K562 (cell line): ENCODE measurements around the gene ZCCHC17. TPM values are rescaled to one million over a fixed set of nuclear protein-coding genes. Genes with fewer than 3 reads are reported as not detected.

Source experiments
- ATAC-seq: fragments of 200-7000 bp; cut with Tn5 transposase; 3 replicates; pipeline ENCODE4 v1.9.1; 2020; ENCODE audit warnings: moderate library complexity
- BruUV-seq: library from RNA; stranded (reverse); fragments of 400-500 nt; replicated peaks from 2 replicates; lab custom pipeline; 2021; lab: Mats Ljungman, UMichigan
- CTCF ChIA-PET: fragments of 300-600 bp; formaldehyde crosslinking; extraction: SDS; loops from one replicate; lab custom pipeline; 2021; ENCODE audit warnings: low intra/inter-chr PET ratio; lab: Yijun Ruan, JAX
- POLR2A ChIA-PET: fragments of 300-600, 350-650 bp; sonication (Branson Sonifier 250); formaldehyde crosslinking; extraction: SDS; loops from one replicate; lab custom pipeline; 2021; ENCODE audit warnings: antibody characterized with exemption, inconsistent platforms; lab: Yijun Ruan, JAX
- DNase-seq, 4 experiments: peaks; one replicate each; pipeline versions ENCODE4 v3.0.0 to v3.0.0-alpha.2; 2011 to 2018; ENCODE audit warnings: low spot score in 3 of 4, mixed read lengths in 3 of 4; ENCODE audit errors: extremely low read depth in 1 of 4
- FAIRE-seq: peaks from 2 replicates; lab custom pipeline; 2011; peaks lifted over from hg19 to GRCh38; lab: Jason Lieb, UNC
- H2AFZ ChIP-seq: 2 replicates; pipeline ENCODE4 v1.6.0; 2011; ENCODE audit warnings: low read depth, low read length, control low read depth, inconsistent platforms
- H3K27ac ChIP-seq: fragments of 200-600 bp; 3 replicates; pipeline ENCODE4 v1.8.0; 2011; ENCODE audit warnings: low read depth, mild to moderate bottlenecking, control low read depth, inconsistent platforms, low read length, moderate library complexity, mixed read lengths; ENCODE audit errors: extremely low read depth
- H3K27me3 ChIP-seq, 2 experiments: fragments of 300-600 bp in 1 of 2; 2 replicates in 1 of 2; 3 replicates in 1 of 2; pipeline versions ENCODE4 v1.6.0 to v1.8.0; 2011; ENCODE audit warnings: inconsistent platforms in 2 of 2, low read length in 2 of 2, mild to moderate bottlenecking in 1 of 2, mixed read lengths in 1 of 2, moderate library complexity in 1 of 2; ENCODE audit not compliant: control insufficient read depth in 2 of 2, insufficient read depth in 2 of 2
- H3K36me3 ChIP-seq: fragments of 300-600 bp; 3 replicates; pipeline ENCODE4 v1.8.0; 2011; ENCODE audit warnings: mild to moderate bottlenecking, low read length, inconsistent platforms; ENCODE audit not compliant: control insufficient read depth, insufficient read depth
- H3K4me1 ChIP-seq, 2 experiments: fragments of 200-600 bp in 1 of 2; replicated peaks in 1 of 2; 2 replicates in 1 of 2; 3 replicates in 1 of 2; pipeline versions ENCODE4 v1.5.1 to v1.8.0; 2011; ENCODE audit warnings: inconsistent platforms in 2 of 2, low read length in 2 of 2, mild to moderate bottlenecking in 1 of 2, mixed read lengths in 1 of 2, moderate library complexity in 1 of 2; ENCODE audit not compliant: control insufficient read depth in 2 of 2, insufficient read depth in 2 of 2
- H3K4me2 ChIP-seq: 2 replicates; pipeline ENCODE4 v1.6.1; 2011; ENCODE audit warnings: low read length, control low read depth, inconsistent platforms, mixed read lengths; ENCODE audit not compliant: insufficient read depth
- H3K4me3 ChIP-seq: fragments of 200-600 bp; sonication (generic), shearing (Covaris generic); 2 replicates; pipeline ENCODE4 v1.5.1; 2016; ENCODE audit warnings: control low read depth, inconsistent platforms
- H3K79me2 ChIP-seq: fragments of 200-600 bp; 3 replicates; pipeline ENCODE4 v1.8.0; 2011; ENCODE audit warnings: low read length, inconsistent platforms; ENCODE audit not compliant: control insufficient read depth, insufficient read depth
- H3K9ac ChIP-seq, 2 experiments: 2 replicates each; pipeline versions ENCODE4 v1.6.0 to v1.6.1; 2011; ENCODE audit warnings: low read depth in 2 of 2, low read length in 2 of 2, control low read depth in 1 of 2, inconsistent platforms in 1 of 2, mild to moderate bottlenecking in 1 of 2, mixed read lengths in 1 of 2; ENCODE audit not compliant: insufficient read depth in 1 of 2
- H3K9me1 ChIP-seq: one replicate; pipeline ENCODE4 v1.6.0; 2011; ENCODE audit warnings: inconsistent platforms, mild to moderate bottlenecking, low read length, moderate library complexity; ENCODE audit not compliant: control insufficient read depth, insufficient read depth
- H3K9me3 ChIP-seq: replicated peaks from 2 replicates; pipeline ENCODE4 v1.5.1; 2011; ENCODE audit warnings: low read depth, low read length, inconsistent platforms; ENCODE audit not compliant: control insufficient read depth, insufficient read depth
- H4K20me1 ChIP-seq: replicated peaks from 2 replicates; pipeline ENCODE4 v1.6.1; 2011; ENCODE audit warnings: low read length, inconsistent platforms, mixed read lengths; ENCODE audit not compliant: control insufficient read depth, insufficient read depth
- CTCFL ChIP-seq: IDR thresholded peaks from 2 replicates; pipeline ENCODE4 v1.6.1; 2011; ENCODE audit warnings: borderline replicate concordance, low read depth, mild to moderate bottlenecking, moderate library complexity, low read length; ENCODE audit not compliant: insufficient read depth, poor library complexity, severe bottlenecking
- EGR1 ChIP-seq: fragments of 450-650 bp; conservative IDR thresholded peaks from 2 replicates; pipeline ENCODE4 v1.6.1; 2017; ENCODE audit warnings: mild to moderate bottlenecking
- L3MBTL2 ChIP-seq: fragments of 450-650 bp; IDR thresholded peaks from 2 replicates; pipeline ENCODE4 v1.6.1; 2016; ENCODE audit warnings: mild to moderate bottlenecking, moderate library complexity
- LCOR ChIP-seq: sonication (generic); formaldehyde crosslinking; IDR thresholded peaks from 2 replicates; pipeline ENCODE4 v1.8.0; 2022; ENCODE audit warnings: mild to moderate bottlenecking, missing genetic modification reagents
- NCOA6 ChIP-seq: fragments of 450-650 bp; IDR thresholded peaks from 2 replicates; pipeline ENCODE4 v1.6.1; 2017; ENCODE audit warnings: mild to moderate bottlenecking
- NFRKB ChIP-seq: fragments of 450-650 bp; IDR thresholded peaks from 2 replicates; pipeline ENCODE4 v1.6.1; 2016; ENCODE audit warnings: low read depth
- RBBP5 ChIP-seq: fragments of 200-600 bp; sonication (generic); IDR thresholded peaks from 2 replicates; pipeline ENCODE4 v1.6.1; 2012; ENCODE audit warnings: borderline replicate concordance, mild to moderate bottlenecking, low read length, control low read depth, inconsistent platforms; ENCODE audit not compliant: insufficient read depth, poor library complexity, severe bottlenecking
- ZFP36 ChIP-seq: fragments of 150-350 bp; IDR thresholded peaks from 2 replicates; pipeline ENCODE4 v1.6.1; 2018; ENCODE audit warnings: low read length, low read depth; ENCODE audit not compliant: partially characterized antibody
- WGBS: fragments of 100-300 bp; shearing (Covaris generic); methylation state at CpG from one replicate; pipeline ENCODE4 v1.1.6; 2016; ENCODE audit warnings: low coverage, mixed read lengths; ENCODE audit not compliant: insufficient coverage; ENCODE audit errors: missing lambda C conversion rate; 5-methylcytosine and 5-hydroxymethylcytosine counted together
- in situ Hi-C: fragments of 300-500 bp; cut with MboI; formaldehyde crosslinking; loops from 4 replicates; pipeline ENCODE4 v1.15.0; 2018; ENCODE audit warnings: inconsistent platforms, mixed read lengths
- intact Hi-C: fragments of 100-400 bp; cut with micrococcal nuclease; formaldehyde crosslinking; loops from 2 replicates; pipeline ENCODE4 v1.14.2; 2022
- polyA plus RNA-seq, 8 experiments: library from polyadenylated mRNA; depleted of rRNA in 4 of 8; stranded (reverse) in 5 of 8; unstranded in 3 of 8; fragments of >200 nt; fragmentation: Nextera tagmentation in 2 of 8; fragmentation: Illumina TruSeq in 1 of 8; extraction: Ambion mirVana in 2 of 8; extraction: Trizol in 1 of 8; gene quantifications; 2 replicates each; pipeline versions ENCODE4 v1.2.1 to v1.2.3, GENCODE V29; 2011 to 2014; ENCODE audit warnings: inconsistent platforms in 1 of 8, missing spikeins in 1 of 8
- total RNA-seq, 7 experiments: library from RNA; depleted of rRNA in 6 of 7; stranded (reverse); fragments of >200 nt in 6 of 7; fragmentation: Illumina TruSeq in 2 of 7; extraction: Trizol in 2 of 7; gene quantifications; 2 replicates each; pipeline versions ENCODE4 v1.2.1 to v1.2.3, GENCODE V29; 2011 to 2021; ENCODE audit warnings: low replicate concordance in 1 of 7
- TF ChIP-seq, protein P1 (sequence below), 2 experiments: fragments of 450-650 bp in 1 of 2; sonication (generic) in 1 of 2; formaldehyde crosslinking in 1 of 2; IDR thresholded peaks in 1 of 2; conservative IDR thresholded peaks in 1 of 2; 2 replicates each; pipeline versions ENCODE4 v1.6.1 to v1.8.1; 2016 to 2023; ENCODE audit warnings: mild to moderate bottlenecking in 2 of 2, moderate library complexity in 2 of 2, inconsistent platforms in 1 of 2, missing genetic modification reagents in 1 of 2
- TF ChIP-seq, protein P2 (sequence below): sonication (generic); formaldehyde crosslinking; IDR thresholded peaks from 2 replicates; pipeline ENCODE4 v1.4.0; 2020; ENCODE audit warnings: mild to moderate bottlenecking, missing genetic modification reagents

Gene ZCCHC17
- total and polyA plus RNA-seq, 9 of the 15 experiments (the other 6 are each of a cell fraction or from before 2014, with no cell fraction given) = 46.9 to 150 (median 74.7) TPM

- no peak for DNase-seq
- Histone ChIP-seq H3K27ac (no peak overlapping the region), H3K4me2 (no peak overlapping the region), H3K36me3 (no peaks in the 10 kb centered on the region), H3K4me3 (no peak overlapping the region), H3K79me2 (no peaks in the 10 kb centered on the region), H2AFZ (no peak overlapping the region), H3K27me3 (peaks cover 20 to 47% of the 10 kb centered on the region in 2 experiments; a peak in 4 of 5 replicates), H3K9ac (no peak overlapping the region), H4K20me1 (peaks cover 12% of the 10 kb centered on the region), H3K9me1 (no peaks in the 10 kb centered on the region), H3K9me3 (no peaks in the 10 kb centered on the region), H3K4me1 (no peaks in the 10 kb centered on the region)
- CTCF ChIA-PET = no interaction called here
- TF ChIP-seq ZFP36 (no peak), EGR1 (peak; percentile 32)
- TF ChIP-seq, protein P1, sequence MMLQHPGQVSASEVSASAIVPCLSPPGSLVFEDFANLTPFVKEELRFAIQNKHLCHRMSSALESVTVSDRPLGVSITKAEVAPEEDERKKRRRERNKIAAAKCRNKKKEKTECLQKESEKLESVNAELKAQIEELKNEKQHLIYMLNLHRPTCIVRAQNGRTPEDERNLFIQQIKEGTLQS (IDR thresholded peaks at IDR 0.05) = peak; percentile 51
- TF ChIP-seq, protein P1 (CRISPR knock-in tag; conservative IDR thresholded peaks at IDR 0.05) = no peak
- POLR2A ChIA-PET = no interaction called here
- in situ Hi-C loops = no loop called here
- intact Hi-C loops = no loop called here
- 2% methylated on average over 10 of the region's 10 CpGs for WGBS
- no peak for ATAC-seq
- FAIRE-seq = no peak
- no TSS peak for BruUV-seq
These were observed 90.8 kb downstream of the ZCCHC17 start for GRCh38 chr1:31387612-31388011.

GRCh38 chr1:31389616-31390015, 92.8 kb downstream of the ZCCHC17 start:
- ATAC-seq = no peak
- H4K20me1 ChIP-seq = peaks cover 8% of the 10 kb centered on the region
- WGBS = 7% methylated on average over 7 of the region's 7 CpGs
- H3K27ac ChIP-seq = no peak overlapping the region
- peaks cover 14 to 42% of the 10 kb centered on the region in 2 experiments; a peak in 4 of 5 replicates for H3K27me3 ChIP-seq
- BruUV-seq = no TSS peak
- intact Hi-C loops (loop anchor here (10.0 kb wide), 1 partner anchor 205 kb away; no protein-coding TSS in a partner anchor), in situ Hi-C loops (no loop called here)
- H3K4me1 ChIP-seq = peaks cover 3 to 4% of the 10 kb centered on the region in 2 experiments; a peak in 3 of 5 replicates
- no peak overlapping the region for H3K9ac ChIP-seq
- H3K36me3 ChIP-seq = no peaks in the 10 kb centered on the region
- H2AFZ ChIP-seq = no peak overlapping the region
- POLR2A ChIA-PET = interaction anchor here (0.6 kb wide), 1 partner anchor 28 kb away, joined by 3 read pairs; no protein-coding TSS in a partner anchor
- no peaks in the 10 kb centered on the region for H3K9me1 ChIP-seq
- no peak overlapping the region for H3K4me3 ChIP-seq
- H3K79me2 ChIP-seq = no peaks in the 10 kb centered on the region
- H3K9me3 ChIP-seq = no peaks in the 10 kb centered on the region
- DNase-seq = no peak
- CTCF ChIA-PET = no interaction called here
- H3K4me2 ChIP-seq = no peak overlapping the region
- FAIRE-seq = peak; percentile 15
- no peak for TF ChIP-seq LCOR
- TF ChIP-seq CTCFL = no peak
- TF ChIP-seq NFRKB = no peak
- TF ChIP-seq L3MBTL2 = no peak
- TF ChIP-seq RBBP5 = no peak
- TF ChIP-seq, protein P2, sequence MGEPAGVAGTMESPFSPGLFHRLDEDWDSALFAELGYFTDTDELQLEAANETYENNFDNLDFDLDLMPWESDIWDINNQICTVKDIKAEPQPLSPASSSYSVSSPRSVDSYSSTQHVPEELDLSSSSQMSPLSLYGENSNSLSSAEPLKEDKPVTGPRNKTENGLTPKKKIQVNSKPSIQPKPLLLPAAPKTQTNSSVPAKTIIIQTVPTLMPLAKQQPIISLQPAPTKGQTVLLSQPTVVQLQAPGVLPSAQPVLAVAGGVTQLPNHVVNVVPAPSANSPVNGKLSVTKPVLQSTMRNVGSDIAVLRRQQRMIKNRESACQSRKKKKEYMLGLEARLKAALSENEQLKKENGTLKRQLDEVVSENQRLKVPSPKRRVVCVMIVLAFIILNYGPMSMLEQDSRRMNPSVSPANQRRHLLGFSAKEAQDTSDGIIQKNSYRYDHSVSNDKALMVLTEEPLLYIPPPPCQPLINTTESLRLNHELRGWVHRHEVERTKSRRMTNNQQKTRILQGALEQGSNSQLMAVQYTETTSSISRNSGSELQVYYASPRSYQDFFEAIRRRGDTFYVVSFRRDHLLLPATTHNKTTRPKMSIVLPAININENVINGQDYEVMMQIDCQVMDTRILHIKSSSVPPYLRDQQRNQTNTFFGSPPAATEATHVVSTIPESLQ (CRISPR knock-in tag) = no peak
- no peak for TF ChIP-seq NCOA6
